GM23338 (cell line): ENCODE results near the gene ROCK2. TPM values are rescaled to one million over a fixed set of nuclear protein-coding genes. Genes with fewer than 3 reads are reported as not detected.

Experiments
- ATAC-seq: fragments of 200-7000 bp; cut with Tn5 transposase; 3 replicates; pipeline ENCODE4 v1.9.1; 2020
- DNase-seq: peaks from one replicate; pipeline ENCODE4 v3.0.0-alpha.2; 2015; ENCODE audit warnings: low spot score
- H2AFZ ChIP-seq: fragments of 200-600 bp; sonication (generic); 2 replicates; pipeline ENCODE4 v1.8.0; 2016; ENCODE audit warnings: antibody characterized with exemption, mild to moderate bottlenecking, moderate library complexity
- H3F3A ChIP-seq: fragments of 200-600 bp; sonication (generic); replicated peaks from 2 replicates; pipeline ENCODE4 v1.8.0; 2017; ENCODE audit warnings: antibody characterized with exemption, mixed run types, low read depth
- H3K27ac ChIP-seq: fragments of 200-600 bp; sonication (generic); 2 replicates; pipeline ENCODE4 v1.6.1; 2016; ENCODE audit warnings: low read depth
- H3K27me3 ChIP-seq: fragments of 200-600 bp; sonication (generic); 2 replicates; pipeline ENCODE4 v1.8.0; 2016; ENCODE audit warnings: mild to moderate bottlenecking, mixed run types, moderate library complexity; ENCODE audit not compliant: insufficient read depth
- H3K36me3 ChIP-seq: fragments of 200-600 bp; sonication (generic); 2 replicates; pipeline ENCODE4 v1.8.0; 2016; ENCODE audit warnings: mild to moderate bottlenecking; ENCODE audit not compliant: insufficient read depth
- H3K4me1 ChIP-seq: fragments of 200-600 bp; sonication (generic); 2 replicates; pipeline ENCODE4 v1.8.0; 2016; ENCODE audit warnings: mild to moderate bottlenecking, moderate library complexity; ENCODE audit not compliant: insufficient read depth
- H3K4me2 ChIP-seq: fragments of 200-600 bp; sonication (generic); 2 replicates; pipeline ENCODE4 v1.7.1; 2017; ENCODE audit warnings: mixed run types
- H3K4me3 ChIP-seq: fragments of 200-600 bp; sonication (generic); 2 replicates; pipeline ENCODE4 v1.6.1; 2016; ENCODE audit warnings: mixed run types
- H3K79me2 ChIP-seq: fragments of 200-600 bp; sonication (generic); replicated peaks from 2 replicates; pipeline ENCODE4 v1.8.0; 2017; ENCODE audit warnings: mild to moderate bottlenecking; ENCODE audit not compliant: insufficient read depth
- H3K9me2 ChIP-seq: fragments of 200-600 bp; sonication (generic); 2 replicates; pipeline ENCODE4 v1.8.0; 2017; ENCODE audit not compliant: insufficient read depth
- H4K20me1 ChIP-seq: fragments of 200-600 bp; sonication (generic); replicated peaks from 2 replicates; pipeline ENCODE4 v1.8.0; 2017; ENCODE audit warnings: mild to moderate bottlenecking; ENCODE audit not compliant: insufficient read depth
- H3K27ac Mint-ChIP-seq: 2 replicates; pipeline ENCODE4 v1.8.0; 2020; ENCODE audit warnings: inconsistent platforms, mild to moderate bottlenecking, moderate library complexity, mixed read lengths
- H3K27me3 Mint-ChIP-seq: 3 replicates; pipeline ENCODE4 v1.8.0; 2022; ENCODE audit warnings: low read depth, mild to moderate bottlenecking, moderate library complexity, mixed read lengths, inconsistent platforms; ENCODE audit not compliant: insufficient read depth, poor library complexity
- H3K36me3 Mint-ChIP-seq: 3 replicates; pipeline ENCODE4 v1.8.0; 2021; ENCODE audit warnings: low read depth, mild to moderate bottlenecking, inconsistent platforms, moderate library complexity, mixed read lengths
- H3K4me1 Mint-ChIP-seq: 3 replicates; pipeline ENCODE4 v1.8.0; 2020; ENCODE audit warnings: mild to moderate bottlenecking, inconsistent platforms, mixed read lengths
- H3K4me3 Mint-ChIP-seq: 3 replicates; pipeline ENCODE4 v1.8.0; 2021; ENCODE audit warnings: moderate library complexity, mild to moderate bottlenecking, inconsistent platforms, mixed read lengths
- H3K9me3 Mint-ChIP-seq: 3 replicates; pipeline ENCODE4 v1.8.0; 2020; ENCODE audit warnings: moderate library complexity, mild to moderate bottlenecking, inconsistent platforms, mixed read lengths
- CREB1 ChIP-seq: fragments of 250-450 bp; sonication (Bioruptor Pico); IDR thresholded peaks from 2 replicates; pipeline ENCODE4 v1.5.0; 2020; ENCODE audit warnings: low read depth, mild to moderate bottlenecking, moderate library complexity
- EZH2 ChIP-seq: fragments of 200-600 bp; sonication (generic); IDR thresholded peaks from one replicate; pipeline ENCODE4 v1.8.0; 2017; ENCODE audit warnings: antibody characterized with exemption, mild to moderate bottlenecking, low read depth; ENCODE audit not compliant: unreplicated experiment
- JUNB ChIP-seq: IDR thresholded peaks from one replicate; pipeline ENCODE4 v1.6.1; 2016; ENCODE audit warnings: antibody characterized with exemption; ENCODE audit not compliant: unreplicated experiment
- NANOG ChIP-seq: IDR thresholded peaks from 2 replicates; pipeline ENCODE4 v1.6.1; 2016; ENCODE audit warnings: antibody characterized with exemption, borderline replicate concordance
- POLR2AphosphoS5 ChIP-seq: IDR thresholded peaks from 2 replicates; pipeline ENCODE4 v1.6.1; 2016; ENCODE audit warnings: antibody characterized with exemption, low read depth
- STAT1 ChIP-seq: IDR thresholded peaks from one replicate; pipeline ENCODE4 v1.6.1; 2016; ENCODE audit warnings: antibody characterized with exemption; ENCODE audit not compliant: unreplicated experiment
- ZNF114 ChIP-seq: fragments of 250-450 bp; sonication (Bioruptor Pico); IDR thresholded peaks from 2 replicates; pipeline ENCODE4 v1.5.0; 2020; ENCODE audit warnings: mild to moderate bottlenecking, moderate library complexity
- ZNF331 ChIP-seq: fragments of 250-450 bp; sonication (Bioruptor Pico); IDR thresholded peaks from 2 replicates; pipeline ENCODE4 v1.5.0; 2020; ENCODE audit warnings: low read depth, mild to moderate bottlenecking, moderate library complexity
- polyA plus RNA-seq: library from polyadenylated mRNA; unstranded; fragments of >200 nt; fragmentation: Nextera tagmentation; extraction: Ambion mirVana; gene quantifications from 2 replicates; pipeline ENCODE4 v1.2.1, GENCODE V29; 2016
- total RNA-seq: library from RNA; depleted of rRNA; stranded (reverse); fragments of >200 nt; shearing (Covaris generic); gene quantifications from 2 replicates; pipeline ENCODE4 v1.2.3, GENCODE V29; 2014
- TF ChIP-seq, protein P1 (sequence below): fragments of 250-450 bp; sonication (Bioruptor Pico); IDR thresholded peaks from 2 replicates; pipeline ENCODE4 v1.5.0; 2020; ENCODE audit warnings: mild to moderate bottlenecking, moderate library complexity
- TF ChIP-seq, protein P2 (sequence below): IDR thresholded peaks from 2 replicates; pipeline ENCODE4 v1.6.1; 2016; ENCODE audit warnings: antibody characterized with exemption
- TF ChIP-seq, protein P3 (sequence below): IDR thresholded peaks from one replicate; pipeline ENCODE4 v1.6.1; 2018; ENCODE audit warnings: antibody characterized with exemption; ENCODE audit not compliant: unreplicated experiment
- TF ChIP-seq, protein P4 (sequence below), 2 experiments: fragments of 200-600 bp in 1 of 2; sonication (generic) in 1 of 2; conservative IDR thresholded peaks; 2 replicates each; pipeline versions ENCODE4 v1.5.1 to v1.6.1; 2016 to 2017; ENCODE audit warnings: antibody characterized with exemption in 2 of 2, low read depth in 2 of 2, mild to moderate bottlenecking in 2 of 2, moderate library complexity in 1 of 2

The ROCK2 gene
- total and polyA plus RNA-seq, 2 experiments from 2014 or later: 16.4 to 28.0 TPM

DNA sequence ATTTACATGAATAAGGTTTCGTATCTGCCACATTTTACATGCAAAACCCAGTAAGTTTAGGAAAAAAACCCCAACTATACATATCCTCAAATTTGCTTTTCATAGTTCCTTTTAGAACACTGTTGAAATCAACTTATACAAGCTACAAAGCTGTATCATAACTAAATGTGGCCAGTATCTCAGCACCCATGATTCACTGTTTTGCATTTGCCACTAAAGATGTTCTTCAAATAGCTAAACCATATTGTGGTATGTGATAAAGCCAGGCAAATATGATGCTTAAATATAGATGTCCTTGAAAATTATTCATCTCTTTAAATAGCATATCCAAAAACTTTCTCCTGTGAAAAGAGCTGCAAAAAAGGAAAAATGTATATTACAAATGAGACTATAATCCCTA is 29.9 kb downstream of the ROCK2 start (continued):
- TF ChIP-seq, protein P1, sequence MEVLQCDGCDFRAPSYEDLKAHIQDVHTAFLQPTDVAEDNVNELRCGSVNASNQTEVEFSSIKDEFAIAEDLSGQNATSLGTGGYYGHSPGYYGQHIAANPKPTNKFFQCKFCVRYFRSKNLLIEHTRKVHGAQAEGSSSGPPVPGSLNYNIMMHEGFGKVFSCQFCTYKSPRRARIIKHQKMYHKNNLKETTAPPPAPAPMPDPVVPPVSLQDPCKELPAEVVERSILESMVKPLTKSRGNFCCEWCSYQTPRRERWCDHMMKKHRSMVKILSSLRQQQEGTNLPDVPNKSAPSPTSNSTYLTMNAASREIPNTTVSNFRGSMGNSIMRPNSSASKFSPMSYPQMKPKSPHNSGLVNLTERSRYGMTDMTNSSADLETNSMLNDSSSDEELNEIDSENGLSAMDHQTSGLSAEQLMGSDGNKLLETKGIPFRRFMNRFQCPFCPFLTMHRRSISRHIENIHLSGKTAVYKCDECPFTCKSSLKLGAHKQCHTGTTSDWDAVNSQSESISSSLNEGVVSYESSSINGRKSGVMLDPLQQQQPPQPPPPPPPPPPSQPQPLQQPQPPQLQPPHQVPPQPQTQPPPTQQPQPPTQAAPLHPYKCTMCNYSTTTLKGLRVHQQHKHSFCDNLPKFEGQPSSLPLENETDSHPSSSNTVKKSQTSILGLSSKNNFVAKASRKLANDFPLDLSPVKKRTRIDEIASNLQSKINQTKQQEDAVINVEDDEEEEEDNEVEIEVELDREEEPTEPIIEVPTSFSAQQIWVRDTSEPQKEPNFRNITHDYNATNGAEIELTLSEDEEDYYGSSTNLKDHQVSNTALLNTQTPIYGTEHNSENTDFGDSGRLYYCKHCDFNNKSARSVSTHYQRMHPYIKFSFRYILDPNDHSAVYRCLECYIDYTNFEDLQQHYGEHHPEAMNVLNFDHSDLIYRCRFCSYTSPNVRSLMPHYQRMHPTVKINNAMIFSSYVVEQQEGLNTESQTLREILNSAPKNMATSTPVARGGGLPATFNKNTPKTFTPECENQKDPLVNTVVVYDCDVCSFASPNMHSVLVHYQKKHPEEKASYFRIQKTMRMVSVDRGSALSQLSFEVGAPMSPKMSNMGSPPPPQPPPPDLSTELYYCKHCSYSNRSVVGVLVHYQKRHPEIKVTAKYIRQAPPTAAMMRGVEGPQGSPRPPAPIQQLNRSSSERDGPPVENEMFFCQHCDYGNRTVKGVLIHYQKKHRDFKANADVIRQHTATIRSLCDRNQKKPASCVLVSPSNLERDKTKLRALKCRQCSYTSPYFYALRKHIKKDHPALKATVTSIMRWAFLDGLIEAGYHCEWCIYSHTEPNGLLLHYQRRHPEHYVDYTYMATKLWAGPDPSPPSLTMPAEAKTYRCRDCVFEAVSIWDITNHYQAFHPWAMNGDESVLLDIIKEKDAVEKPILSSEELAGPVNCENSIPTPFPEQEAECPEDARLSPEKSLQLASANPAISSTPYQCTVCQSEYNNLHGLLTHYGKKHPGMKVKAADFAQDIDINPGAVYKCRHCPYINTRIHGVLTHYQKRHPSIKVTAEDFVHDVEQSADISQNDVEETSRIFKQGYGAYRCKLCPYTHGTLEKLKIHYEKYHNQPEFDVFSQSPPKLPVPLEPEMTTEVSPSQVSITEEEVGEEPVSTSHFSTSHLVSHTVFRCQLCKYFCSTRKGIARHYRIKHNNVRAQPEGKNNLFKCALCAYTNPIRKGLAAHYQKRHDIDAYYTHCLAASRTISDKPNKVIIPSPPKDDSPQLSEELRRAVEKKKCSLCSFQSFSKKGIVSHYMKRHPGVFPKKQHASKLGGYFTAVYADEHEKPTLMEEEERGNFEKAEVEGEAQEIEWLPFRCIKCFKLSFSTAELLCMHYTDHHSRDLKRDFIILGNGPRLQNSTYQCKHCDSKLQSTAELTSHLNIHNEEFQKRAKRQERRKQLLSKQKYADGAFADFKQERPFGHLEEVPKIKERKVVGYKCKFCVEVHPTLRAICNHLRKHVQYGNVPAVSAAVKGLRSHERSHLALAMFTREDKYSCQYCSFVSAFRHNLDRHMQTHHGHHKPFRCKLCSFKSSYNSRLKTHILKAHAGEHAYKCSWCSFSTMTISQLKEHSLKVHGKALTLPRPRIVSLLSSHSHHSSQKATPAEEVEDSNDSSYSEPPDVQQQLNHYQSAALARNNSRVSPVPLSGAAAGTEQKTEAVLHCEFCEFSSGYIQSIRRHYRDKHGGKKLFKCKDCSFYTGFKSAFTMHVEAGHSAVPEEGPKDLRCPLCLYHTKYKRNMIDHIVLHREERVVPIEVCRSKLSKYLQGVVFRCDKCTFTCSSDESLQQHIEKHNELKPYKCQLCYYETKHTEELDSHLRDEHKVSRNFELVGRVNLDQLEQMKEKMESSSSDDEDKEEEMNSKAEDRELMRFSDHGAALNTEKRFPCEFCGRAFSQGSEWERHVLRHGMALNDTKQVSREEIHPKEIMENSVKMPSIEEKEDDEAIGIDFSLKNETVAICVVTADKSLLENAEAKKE (CRISPR knock-in tag): no peak
- TF ChIP-seq CREB1 (CRISPR knock-in tag) (no peak), NANOG (no peak), STAT1 (no peak), JUNB (no peak)

DNA sequence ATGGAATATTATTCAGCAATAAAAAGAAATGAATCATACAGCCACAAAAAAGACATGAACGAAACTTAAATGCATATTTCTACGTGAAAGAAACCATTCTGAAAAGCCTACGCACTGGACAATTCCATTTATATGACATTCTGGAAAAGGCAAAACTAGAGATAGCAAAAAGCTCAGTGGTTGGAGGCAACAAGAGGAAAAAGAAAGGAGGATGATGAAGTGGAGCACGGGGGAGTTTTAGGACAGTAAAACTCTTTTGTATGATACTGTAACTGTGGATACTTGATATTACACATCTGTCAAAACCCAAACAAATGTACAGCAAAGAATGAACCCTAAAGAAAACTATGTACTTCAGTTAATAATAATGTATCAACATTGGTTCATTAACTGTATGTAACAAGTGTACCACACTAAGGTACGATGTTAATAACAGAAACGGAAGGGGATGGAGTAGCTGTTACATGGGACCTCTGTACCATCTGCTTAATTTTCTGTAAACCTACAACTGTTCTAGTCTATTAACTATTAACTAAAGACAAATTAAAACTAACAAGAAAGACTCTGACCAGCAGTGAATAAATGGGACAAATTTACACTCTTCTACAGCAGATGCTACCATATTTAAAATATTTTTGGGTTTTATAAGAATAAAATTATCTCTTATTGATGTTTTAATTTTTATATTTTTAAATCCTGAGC is 31.5 kb downstream of the ROCK2 start:
- Histone ChIP-seq H3K36me3 (no peaks in the 10 kb centered on the region), H3K79me2 (peaks cover 93% of the 10 kb centered on the region), H2AFZ (no peak overlapping the region), H4K20me1 (peaks cover 26% of the 10 kb centered on the region), H3K4me1 (no peaks in the 10 kb centered on the region), H3K27me3 (no peaks in the 10 kb centered on the region), H3K9me2 (no peaks in the 10 kb centered on the region), H3F3A (no peaks in the 10 kb centered on the region), H3K4me3 (no peak overlapping the region), H3K27ac (no peak overlapping the region), H3K4me2 (no peak overlapping the region)
- H3K9me3 Mint-ChIP-seq: no peaks in the 10 kb centered on the region
- H3K36me3 Mint-ChIP-seq: no peaks in the 10 kb centered on the region
- ATAC-seq (no peak), DNase-seq (no peak)
- peaks cover 14% of the 10 kb centered on the region for H3K4me1 Mint-ChIP-seq
- H3K27me3 Mint-ChIP-seq: no peaks in the 10 kb centered on the region
- no peak overlapping the region for H3K27ac Mint-ChIP-seq
- no peak overlapping the region for H3K4me3 Mint-ChIP-seq
- TF ChIP-seq NANOG (no peak), POLR2AphosphoS5 (no peak), ZNF114 (CRISPR knock-in tag) (no peak), JUNB (no peak), ZNF331 (CRISPR knock-in tag) (no peak), STAT1 (no peak), EZH2 (no peak)
- TF ChIP-seq, protein P2, sequence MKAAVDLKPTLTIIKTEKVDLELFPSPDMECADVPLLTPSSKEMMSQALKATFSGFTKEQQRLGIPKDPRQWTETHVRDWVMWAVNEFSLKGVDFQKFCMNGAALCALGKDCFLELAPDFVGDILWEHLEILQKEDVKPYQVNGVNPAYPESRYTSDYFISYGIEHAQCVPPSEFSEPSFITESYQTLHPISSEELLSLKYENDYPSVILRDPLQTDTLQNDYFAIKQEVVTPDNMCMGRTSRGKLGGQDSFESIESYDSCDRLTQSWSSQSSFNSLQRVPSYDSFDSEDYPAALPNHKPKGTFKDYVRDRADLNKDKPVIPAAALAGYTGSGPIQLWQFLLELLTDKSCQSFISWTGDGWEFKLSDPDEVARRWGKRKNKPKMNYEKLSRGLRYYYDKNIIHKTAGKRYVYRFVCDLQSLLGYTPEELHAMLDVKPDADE: no peak
- TF ChIP-seq, protein P3, sequence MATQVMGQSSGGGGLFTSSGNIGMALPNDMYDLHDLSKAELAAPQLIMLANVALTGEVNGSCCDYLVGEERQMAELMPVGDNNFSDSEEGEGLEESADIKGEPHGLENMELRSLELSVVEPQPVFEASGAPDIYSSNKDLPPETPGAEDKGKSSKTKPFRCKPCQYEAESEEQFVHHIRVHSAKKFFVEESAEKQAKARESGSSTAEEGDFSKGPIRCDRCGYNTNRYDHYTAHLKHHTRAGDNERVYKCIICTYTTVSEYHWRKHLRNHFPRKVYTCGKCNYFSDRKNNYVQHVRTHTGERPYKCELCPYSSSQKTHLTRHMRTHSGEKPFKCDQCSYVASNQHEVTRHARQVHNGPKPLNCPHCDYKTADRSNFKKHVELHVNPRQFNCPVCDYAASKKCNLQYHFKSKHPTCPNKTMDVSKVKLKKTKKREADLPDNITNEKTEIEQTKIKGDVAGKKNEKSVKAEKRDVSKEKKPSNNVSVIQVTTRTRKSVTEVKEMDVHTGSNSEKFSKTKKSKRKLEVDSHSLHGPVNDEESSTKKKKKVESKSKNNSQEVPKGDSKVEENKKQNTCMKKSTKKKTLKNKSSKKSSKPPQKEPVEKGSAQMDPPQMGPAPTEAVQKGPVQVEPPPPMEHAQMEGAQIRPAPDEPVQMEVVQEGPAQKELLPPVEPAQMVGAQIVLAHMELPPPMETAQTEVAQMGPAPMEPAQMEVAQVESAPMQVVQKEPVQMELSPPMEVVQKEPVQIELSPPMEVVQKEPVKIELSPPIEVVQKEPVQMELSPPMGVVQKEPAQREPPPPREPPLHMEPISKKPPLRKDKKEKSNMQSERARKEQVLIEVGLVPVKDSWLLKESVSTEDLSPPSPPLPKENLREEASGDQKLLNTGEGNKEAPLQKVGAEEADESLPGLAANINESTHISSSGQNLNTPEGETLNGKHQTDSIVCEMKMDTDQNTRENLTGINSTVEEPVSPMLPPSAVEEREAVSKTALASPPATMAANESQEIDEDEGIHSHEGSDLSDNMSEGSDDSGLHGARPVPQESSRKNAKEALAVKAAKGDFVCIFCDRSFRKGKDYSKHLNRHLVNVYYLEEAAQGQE: no peak
- TF ChIP-seq, protein P4, sequence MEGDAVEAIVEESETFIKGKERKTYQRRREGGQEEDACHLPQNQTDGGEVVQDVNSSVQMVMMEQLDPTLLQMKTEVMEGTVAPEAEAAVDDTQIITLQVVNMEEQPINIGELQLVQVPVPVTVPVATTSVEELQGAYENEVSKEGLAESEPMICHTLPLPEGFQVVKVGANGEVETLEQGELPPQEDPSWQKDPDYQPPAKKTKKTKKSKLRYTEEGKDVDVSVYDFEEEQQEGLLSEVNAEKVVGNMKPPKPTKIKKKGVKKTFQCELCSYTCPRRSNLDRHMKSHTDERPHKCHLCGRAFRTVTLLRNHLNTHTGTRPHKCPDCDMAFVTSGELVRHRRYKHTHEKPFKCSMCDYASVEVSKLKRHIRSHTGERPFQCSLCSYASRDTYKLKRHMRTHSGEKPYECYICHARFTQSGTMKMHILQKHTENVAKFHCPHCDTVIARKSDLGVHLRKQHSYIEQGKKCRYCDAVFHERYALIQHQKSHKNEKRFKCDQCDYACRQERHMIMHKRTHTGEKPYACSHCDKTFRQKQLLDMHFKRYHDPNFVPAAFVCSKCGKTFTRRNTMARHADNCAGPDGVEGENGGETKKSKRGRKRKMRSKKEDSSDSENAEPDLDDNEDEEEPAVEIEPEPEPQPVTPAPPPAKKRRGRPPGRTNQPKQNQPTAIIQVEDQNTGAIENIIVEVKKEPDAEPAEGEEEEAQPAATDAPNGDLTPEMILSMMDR (conservative IDR thresholded peaks at IDR 0.05; ENCODE audit: low read depth in 2 of 2): no peak
